Myocyte (in vitro differentiated cells): Measurements from ENCODE around the gene STRN3. TPM values are rescaled to one million over a fixed set of nuclear protein-coding genes. Genes with fewer than 3 reads are reported as not detected.
"Not testable (repeated sequence)": the region's sequence is repeated elsewhere in the genome, so short reads cannot be mapped to it uniquely, and the experiment has no call there.

Source experiments
- DNase-seq: peaks from one replicate; pipeline ENCODE4 v3.0.0-alpha.2; 2012; ENCODE audit warnings: low read depth
- total RNA-seq: library from RNA; depleted of rRNA; stranded (reverse); fragments of >200 nt; gene quantifications from 2 replicates; pipeline ENCODE4 v1.2.3, GENCODE V29; 2014

STRN3 gene
- total RNA-seq, 1 donor from 2014 or later: 85.8 TPM

DNA sequence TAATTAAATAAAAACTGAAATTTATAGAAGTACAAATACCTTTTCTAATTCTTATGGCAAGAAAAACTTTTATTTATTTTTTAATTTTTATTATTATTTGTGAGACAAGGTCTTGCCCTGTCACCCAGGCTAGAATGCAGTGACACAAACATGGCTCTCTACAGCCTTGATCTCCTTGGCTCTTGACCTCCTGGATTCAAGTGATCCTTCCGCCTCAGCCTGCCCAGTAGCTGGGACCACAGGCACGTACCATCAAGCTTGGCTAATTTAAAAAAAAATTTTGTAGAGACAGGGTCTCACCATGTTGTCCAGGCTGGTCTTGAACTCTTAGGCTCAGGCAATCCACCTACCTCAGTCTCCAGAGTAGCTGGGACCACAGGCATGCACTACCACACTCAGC lies 104.4 kb downstream of the STRN3 start:
- DNase-seq: no peak

DNA sequence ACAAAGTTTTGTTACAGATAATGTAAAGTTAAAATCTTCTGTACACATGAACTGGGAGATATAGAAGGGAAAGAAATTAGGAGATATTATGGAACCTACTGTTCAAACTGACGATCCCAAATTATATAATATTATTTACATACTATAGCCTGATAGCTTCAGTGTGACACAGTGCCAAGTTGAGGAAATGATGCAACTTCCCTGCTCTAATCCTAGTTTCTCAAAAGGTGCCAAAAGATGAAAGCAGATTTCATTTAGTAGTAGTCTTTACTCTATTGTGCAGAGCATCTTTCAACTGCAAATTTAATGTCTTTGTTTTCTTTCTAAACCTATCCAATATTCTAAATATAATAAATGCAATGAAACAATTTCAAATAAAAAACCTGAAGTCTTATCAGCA lies 104.9 kb downstream of the STRN3 start:
- no peak for DNase-seq

DNA sequence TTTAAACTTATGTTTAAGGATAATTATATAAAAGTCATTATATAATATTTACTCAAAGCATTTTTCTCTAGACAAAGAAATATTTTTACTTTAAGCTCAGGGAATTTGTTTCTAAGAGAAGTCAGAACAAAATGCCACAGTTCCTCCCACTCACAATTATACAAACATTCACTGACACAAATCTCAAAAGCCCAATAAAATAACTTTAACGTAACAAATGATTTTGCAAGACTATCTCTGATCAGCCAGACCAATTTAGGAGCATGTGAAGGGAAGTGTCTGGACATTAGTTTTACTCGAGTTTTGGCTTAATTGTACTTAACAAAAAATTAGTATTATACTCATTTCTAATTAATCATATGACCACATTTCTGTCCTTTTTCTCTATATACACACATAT lies 110.6 kb downstream of the STRN3 start:
- no peak for DNase-seq

DNA sequence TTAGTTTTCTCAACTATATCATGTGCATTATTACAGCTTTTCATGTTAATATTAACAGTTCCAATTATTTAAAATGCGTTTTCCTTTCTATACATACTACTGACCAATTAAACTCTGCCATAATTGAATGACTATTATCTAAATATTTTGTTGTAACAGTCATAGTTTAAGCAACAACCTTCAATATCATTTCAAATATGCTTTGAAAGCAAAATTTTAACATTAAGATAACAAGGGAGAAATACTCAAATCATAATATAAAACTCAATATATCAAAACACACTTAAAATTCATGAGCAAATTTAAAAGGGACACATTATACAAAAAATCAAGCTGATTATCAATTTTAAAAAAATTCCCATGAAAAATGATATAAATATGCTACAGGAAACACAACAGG lies 111.4 kb downstream of the STRN3 start:
- DNase-seq: no peak

DNA sequence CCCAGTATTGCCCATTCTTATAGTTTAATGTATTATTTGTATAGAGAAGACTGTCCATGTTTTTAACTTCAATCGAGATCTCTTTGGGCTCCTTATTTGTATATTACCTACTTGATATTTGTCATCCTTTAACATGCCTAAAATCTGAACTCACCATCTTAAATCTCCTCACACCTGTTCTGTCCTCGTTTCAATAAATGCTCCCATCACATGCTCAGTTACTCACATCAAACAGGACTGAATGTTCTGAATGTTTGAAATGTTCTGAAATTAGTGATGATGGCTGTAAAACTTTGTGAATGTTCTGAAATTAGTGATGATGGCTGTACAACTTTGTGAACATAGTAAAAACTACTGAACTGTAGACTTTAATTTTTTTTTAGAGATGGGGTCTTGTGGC lies 117.4 kb downstream of the STRN3 start:
- DNase-seq: peak; percentile 16

DNA sequence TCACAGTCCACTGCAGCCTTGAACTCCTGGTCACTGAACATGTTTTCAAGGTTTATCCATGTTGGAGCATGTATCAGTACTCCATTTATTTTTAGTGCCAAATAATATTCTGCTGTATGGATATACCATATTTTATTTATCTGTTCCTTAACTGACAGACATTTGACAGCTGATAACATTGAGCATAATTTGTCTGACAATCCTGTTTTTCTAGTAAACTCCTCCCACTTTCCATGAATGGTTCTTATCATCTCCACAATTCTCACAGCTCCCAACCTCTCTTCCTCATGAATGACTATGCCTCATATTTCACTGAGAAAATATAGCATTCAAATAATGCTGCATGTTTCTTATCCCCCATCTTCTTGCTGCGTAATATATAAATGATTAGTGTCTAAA lies 118.5 kb downstream of the STRN3 start:
- no peak for DNase-seq

DNA sequence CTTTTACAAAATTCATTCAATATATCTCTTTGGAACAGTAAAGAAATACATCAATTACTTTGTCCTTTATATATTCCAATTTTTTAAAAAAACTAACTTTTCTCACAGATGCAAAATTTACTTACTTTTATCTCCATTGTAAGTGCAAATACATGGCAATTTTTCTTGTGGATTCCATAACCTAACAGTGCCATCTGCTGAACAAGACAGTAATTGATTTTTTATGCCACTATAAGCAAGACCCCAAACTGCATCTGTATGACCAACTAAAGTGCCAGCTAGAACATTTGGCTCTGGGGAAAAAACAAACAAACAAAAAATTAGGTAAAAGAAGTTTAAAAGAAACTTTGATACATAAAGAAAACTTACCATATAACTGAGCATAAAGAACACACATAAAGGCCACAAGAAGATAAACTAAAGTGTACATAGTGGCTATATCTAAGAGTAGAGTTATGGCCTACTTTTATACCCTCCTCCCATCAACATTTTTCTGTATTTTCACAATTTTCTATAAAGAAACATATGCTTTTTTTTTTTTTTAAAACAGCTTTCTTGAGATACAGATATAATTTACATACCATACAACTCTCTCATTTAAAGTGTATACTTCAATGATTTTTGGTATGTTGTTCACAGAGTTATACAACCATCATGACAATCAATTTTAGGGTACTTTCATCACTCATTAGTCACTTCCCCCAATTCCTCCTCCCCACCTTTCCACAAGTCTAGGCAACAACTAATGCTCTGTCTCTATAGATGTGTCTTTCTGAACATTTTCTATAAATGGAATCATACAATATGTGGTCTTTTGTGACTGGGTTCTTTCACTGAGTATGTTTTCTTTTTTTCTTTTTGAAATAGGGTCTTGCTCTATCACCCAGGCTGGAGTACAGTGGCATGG lies 119.2 kb downstream of the STRN3 start:
- DNase-seq: peak; percentile 18

DNA sequence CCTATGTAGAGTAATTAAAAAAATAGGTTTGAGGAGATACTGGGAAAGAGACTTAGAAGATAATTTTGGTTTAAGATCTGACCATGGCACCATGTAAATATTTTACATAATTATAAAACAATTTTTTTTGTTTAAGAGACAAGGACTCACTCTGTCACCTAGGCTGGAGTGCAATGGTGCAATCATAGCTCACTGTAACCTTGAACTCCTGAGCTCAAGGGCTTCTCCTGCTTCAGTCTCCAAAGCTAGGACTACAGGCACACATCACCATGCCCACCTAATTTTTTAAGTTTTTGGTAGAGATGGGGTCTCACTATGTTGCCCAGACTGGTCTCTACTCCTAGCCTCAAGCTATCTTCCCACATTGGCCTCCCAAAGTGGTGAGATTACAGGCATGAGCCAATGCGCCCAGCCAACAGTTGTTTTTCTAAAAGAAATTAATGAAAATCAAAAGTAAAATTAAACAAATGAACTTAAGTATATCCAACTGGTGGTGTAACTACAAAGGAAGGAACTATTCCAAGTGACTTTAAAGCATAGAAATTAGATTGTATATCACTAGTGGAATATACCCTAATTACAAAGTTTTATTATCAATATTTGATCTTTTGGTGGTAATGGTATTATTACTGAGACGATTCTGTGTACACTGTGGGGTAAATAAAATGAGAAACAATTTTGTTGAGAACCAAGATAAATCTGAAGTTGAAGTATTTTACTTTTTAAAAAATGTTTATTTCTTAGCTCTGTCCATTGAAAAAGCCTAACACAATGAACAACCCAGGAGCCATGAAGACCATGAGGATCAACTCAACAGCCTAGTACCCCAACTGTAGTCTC lies 122.7 kb downstream of the STRN3 start:
- DNase-seq: no peak

DNA sequence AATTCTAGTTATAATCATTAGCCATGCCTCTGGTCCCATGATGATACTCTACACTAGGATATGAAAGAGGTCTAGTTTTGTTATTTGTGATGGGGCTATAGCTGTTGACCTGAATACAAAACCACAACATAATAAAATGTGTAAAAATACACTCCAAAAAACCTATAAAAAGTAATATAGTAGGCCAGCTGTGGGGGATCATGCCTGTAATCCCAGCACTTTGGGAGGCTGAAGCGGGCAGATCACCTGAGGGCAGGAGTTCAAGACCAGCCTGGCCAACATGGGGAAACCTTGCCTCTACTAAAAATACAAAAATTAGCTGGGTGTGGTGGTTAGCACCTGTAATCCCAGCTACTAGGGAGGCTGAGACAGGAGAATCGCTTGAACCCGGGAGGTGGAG lies 129.1 kb downstream of the STRN3 start:
- DNase-seq: not testable (repeated sequence)

DNA sequence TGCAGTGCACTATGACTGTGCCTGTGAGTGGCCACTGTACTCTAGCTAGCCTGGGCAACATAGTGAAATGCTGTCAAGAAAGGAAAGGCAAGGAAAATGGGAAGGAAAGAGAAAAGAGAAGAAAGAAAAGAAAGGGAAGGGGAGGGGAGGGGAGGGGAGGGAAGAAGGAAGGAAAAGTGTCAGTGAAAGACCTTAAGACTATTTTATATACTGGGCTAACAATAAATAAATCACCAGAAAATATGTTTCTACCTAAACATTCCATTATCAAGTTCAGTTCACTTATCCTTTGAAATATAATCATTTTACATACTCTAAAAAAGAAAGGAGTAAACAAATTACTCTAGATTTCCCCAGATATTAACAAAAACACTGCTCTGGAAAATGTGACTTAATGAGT lies 129.7 kb downstream of the STRN3 start:
- DNase-seq: no peak

DNA sequence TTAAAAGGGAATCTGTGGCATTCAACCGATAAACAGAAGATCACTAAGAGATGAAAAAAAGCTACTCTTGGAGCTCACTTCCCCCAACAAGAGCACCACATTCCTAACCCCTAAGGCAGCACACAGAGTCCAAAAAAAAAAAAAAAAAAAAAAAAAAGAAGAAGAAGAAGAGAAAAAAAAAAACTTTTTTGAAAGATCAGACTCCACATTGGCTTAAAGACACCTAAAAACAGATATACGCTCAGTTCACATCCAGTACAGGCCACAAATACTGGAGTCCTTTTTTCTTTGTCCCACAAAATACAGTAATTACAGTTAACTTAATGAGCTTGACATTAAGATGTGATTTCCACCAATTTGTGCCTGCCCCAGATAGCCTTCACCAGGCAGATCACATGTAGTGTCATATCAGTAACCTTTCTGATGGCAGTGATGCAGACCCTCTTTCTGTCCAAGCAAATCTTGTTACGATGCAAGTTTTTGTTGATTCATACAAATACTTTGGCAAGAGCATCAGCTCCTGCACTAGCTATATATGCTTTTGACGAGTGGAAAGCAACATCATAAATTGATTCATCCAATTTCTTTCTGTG lies 131.2 kb downstream of the STRN3 start:
- no peak for DNase-seq

DNA sequence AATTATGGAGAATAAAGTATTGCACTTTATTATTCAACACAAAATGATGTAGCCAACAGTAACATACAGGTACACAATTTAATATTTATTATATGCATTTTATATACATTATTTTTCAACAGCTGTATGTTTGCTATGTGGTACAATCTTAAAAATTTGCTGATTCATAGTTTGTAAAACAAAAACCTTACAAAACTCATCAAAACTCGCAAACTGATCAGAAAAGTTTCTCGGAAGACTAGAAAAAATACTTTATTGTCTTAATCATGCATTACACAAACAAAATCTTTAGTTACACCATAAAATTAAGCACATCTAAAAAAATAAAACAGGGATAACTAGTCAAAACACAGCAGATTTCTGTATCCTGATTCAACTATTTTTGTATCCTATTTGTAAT lies 132.4 kb downstream of the STRN3 start:
- no peak for DNase-seq

DNA sequence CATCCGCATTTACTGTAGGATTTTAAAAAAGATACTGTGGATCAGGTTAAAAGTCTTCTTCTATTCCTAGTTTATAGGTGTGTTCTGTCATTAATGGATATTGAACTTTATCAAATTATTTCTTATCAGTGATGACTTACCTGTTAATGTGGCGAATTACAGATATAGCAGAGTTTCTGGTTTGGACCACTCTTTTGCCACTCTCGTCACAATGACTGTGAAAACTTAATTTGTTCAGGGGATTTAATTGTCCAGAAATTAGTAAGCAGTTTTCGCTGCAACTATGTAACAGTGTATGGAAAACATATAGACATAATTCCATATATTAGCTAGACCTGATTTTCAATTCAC lies 137.0 kb downstream of the STRN3 start:
- no peak for DNase-seq

DNA sequence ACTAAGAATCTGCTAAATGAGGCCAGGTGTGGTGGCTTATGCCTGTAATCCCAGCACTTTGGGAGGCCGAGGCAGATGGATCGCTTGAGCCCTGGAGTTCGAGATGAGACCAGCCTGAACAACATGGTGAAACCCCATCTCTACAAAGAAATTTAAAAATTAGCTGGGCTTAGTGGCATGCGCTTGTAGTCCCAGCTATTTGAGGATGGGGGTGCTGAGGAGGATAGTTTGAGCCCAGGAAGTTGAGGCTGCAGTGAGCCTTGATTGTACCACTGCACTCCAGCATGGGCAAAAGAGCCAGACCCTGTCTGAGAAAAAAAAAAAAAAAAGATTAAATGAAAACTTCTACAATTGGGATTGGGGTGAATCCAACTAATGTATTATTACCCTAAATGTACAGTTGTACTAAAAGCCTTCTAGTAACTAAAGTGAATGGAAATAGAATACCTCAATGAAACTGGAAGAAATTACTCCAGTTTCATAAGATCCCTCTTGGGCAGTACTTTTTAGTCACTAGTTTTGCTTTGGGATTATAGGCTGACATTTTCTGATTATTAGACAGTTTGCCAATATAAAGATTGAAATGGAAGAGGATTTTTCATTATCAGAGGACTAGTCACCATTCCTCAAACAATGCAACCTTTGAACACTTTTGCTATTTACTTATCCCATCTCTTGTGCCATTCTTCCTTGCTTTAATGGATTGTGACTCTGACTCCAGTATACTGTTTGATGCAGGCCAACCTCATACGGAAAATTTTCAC lies 137.5 kb downstream of the STRN3 start:
- DNase-seq: no peak

DNA sequence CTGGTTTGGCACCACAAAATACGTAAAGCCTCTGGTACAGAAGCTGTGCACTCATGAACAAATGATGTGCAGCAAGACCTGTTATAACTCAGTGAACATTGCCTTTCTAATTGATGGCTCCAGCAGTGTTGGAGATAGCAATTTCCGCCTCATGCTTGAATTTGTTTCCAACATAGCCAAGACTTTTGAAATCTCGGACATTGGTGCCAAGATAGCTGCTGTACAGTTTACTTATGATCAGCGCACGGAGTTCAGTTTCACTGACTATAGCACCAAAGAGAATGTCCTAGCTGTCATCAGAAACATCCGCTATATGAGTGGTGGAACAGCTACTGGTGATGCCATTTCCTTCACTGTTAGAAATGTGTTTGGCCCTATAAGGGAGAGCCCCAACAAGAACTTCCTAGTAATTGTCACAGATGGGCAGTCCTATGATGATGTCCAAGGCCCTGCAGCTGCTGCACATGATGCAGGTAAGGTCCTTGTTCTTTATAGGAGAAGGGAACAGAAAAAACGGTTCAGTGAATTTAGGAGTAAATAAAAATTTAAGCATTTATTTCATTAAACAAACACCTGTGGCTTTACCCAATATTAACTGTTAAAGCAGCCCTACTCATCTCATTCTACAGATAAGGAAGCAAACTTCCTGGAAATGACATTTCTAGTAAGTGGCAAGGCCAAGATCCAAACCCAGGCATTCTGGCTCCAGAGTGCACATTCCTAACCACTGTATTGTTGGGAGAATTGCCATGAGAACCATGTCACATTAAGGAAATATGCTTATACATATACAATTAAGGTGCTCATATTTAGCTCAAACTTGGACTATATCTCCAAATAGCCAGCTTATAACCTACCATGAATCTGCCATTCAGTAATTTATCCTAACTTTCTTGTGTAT lies 140.1 kb downstream of the STRN3 start:
- no peak for DNase-seq

DNA sequence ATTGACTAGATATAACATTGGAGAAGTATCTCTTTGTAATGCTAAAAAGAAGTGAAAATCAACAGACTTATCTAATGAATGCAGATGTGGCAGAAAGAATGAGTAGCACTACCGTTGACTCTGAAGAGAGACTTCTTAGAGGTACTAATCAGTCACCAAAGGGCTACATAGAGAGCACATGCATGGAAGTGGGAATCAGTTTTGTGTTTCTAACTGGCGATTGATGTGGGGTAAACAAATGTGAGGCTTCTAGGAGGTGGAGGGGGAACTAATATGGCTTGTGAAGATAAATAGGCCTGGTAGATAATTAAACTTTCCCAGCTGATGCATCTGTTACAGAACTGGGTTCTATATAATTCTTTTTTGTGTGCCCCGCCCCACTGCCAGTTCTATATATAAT lies 141.3 kb downstream of the STRN3 start:
- no peak for DNase-seq

DNA sequence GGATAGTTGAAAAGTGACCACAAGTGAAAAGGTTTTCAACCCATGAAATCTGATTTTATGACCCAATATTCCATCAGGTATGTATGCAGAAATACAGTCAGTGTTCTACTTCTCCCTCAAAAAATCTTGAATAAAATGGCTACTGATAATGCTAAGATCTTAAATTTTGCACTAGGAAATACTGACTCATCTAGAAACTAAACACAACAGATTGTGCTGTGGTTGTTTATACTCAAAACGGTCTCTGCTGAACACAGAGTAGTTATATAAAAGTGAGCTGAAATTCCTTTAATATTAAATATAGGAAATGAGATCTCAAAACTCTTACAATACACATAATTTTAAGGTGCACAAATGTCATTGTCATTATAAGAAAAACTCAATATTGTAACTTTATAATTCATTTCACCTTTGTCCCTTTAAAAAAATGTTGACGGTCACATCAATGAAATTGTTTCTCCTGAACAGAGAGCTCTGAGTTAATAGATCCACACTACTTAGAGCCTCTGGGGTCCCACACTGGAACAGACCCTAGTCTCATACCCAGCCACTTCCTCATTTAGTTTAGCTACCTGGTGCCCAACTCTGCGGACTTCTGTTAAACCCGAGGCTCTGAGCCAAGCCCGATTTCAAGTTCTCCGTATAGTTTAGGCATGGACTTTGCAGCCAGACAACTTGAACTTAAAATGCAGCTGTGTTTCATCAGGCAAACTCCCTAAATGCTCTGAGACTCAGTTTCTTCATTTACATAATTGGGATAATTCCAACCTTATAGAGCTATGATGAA lies 142.5 kb downstream of the STRN3 start:
- no peak for DNase-seq

DNA sequence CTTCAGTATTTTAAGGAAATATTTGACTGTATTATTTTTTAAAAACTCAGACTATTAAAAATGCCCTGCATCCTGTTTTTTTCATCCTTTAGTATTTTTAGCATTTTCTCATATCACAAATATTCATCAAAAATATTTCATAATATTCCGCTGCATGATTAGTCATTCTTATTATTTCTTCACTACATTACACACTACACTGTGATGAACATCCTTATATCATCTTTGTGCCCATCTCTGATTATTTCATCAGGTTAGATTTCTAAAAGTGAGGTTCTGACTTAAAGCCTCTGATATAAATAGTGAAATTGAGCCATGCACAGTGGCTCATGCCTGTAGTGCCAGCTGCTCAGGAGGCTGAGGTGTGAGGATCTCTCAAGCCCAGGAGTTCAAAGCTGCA lies 143.7 kb downstream of the STRN3 start:
- DNase-seq: no peak

DNA sequence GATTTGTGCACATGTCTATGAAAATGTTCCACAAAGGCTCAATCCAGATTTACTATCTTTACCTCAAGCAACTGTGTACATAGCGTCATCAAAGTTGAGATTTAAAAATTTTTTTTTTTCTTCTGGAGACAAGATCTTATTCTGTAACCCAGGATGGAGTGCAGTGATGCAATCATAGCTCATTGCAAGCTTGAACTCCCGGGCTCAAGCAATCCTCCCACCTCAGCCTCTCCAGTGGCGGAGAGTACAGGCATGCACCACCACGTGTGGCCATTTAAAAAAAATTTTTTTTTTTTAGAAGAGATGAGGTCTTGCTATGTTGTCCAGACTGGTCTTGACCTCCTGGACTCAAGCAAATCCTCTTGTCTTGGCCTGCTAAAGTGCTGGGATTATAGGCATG lies 149.5 kb downstream of the STRN3 start:
- no peak for DNase-seq

DNA sequence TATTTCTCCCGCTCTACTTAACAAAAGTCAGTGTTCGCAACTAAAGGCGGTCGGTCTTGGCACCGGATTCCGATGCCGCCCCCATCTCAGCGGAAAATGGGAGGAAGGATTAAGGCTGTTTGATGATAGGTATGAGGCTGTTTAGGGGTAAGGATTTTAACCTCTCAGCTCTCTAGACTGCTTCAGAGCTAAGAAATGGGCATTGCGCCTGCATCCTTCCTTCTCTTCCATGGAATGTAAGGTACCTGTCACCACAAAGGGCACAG lies 150.5 kb downstream of the STRN3 start:
- no peak for DNase-seq
